ENCODE measurements around the gene ZCCHC24.

GRCh38 chr10:79422178-79422892 lies 23.1 kb downstream of the ZCCHC24 start:
- TF ChIP-seq YY1 (IDR thresholded peaks at IDR 0.05; ENCODE audit: insufficient read depth, insufficient read length) (no peak), SUZ12 (IDR thresholded peaks at IDR 0.05; ENCODE audit: extremely low read depth, insufficient read depth, insufficient read length) (no peak), ZNF274 (IDR thresholded peaks at IDR 0.05; ENCODE audit: low read depth, low read length) (no peak)

All from NT2/D1 (cell line).